Head of caudate nucleus (tissue), 42 donors: ENCODE data around the gene FMR1.

Source experiments
- DNase-seq, 42 donors: peaks; one replicate each; pipeline versions ENCODE4 v3.0.0 to v3.0.0-alpha.2; 2020 to 2021; ENCODE audit warnings: mixed read lengths in 7 of 42
- intact Hi-C: fragments of 100-400 bp; cut with DNase I; formaldehyde crosslinking; loops from one replicate; pipeline ENCODE4 v1.15.0; 2022

Gene FMR1

GRCh38 chrX:147981038-147981752 is 69.5 kb downstream of the FMR1 start, which contains the start of gene FMR1NB:
FMR1NB (plus strand) TSS chrX:147981337; CDS start chrX:147981403, 66 bp downstream.
- intact Hi-C loops: no loop called here
- DNase-seq: no peak
